Colonic mucosa (tissue), 4 donors: ENCODE results near the gene NTHL1. TPM values are rescaled to one million over a fixed set of nuclear protein-coding genes. Genes with fewer than 3 reads are reported as not detected.
A peak's percentile ranks its signal among the peaks of the same experiment; 100 is the strongest.

Experiments used
- DNase-seq: peaks from one replicate; pipeline ENCODE4 v3.0.0-alpha.2; 2020
- H3K27ac ChIP-seq: fragments of 200-600 bp; one replicate; pipeline ENCODE4 v1.8.0; 2021
- H3K27me3 ChIP-seq: fragments of 200-600 bp; one replicate; pipeline ENCODE4 v1.8.0; 2021
- H3K36me3 ChIP-seq: fragments of 200-600 bp; one replicate; pipeline ENCODE4 v1.8.0; 2021
- H3K4me1 ChIP-seq: fragments of 200-600 bp; one replicate; pipeline ENCODE4 v1.8.0; 2021; ENCODE audit warnings: mild to moderate bottlenecking
- H3K4me3 ChIP-seq: fragments of 200-600 bp; one replicate; pipeline ENCODE4 v1.8.0; 2021
- H3K9ac ChIP-seq, 2 donors: one replicate each; pipeline ENCODE4 v1.7.0; 2013; ENCODE audit warnings: control low read depth in 2 of 2, low read depth in 2 of 2, low read length in 2 of 2
- H3K9me3 ChIP-seq: fragments of 200-600 bp; one replicate; pipeline ENCODE4 v1.8.0; 2021
- CTCF ChIP-seq: fragments of 200-600 bp; IDR thresholded peaks from one replicate; pipeline ENCODE4 v1.8.0; 2022; ENCODE audit warnings: antibody characterized with exemption, mild to moderate bottlenecking
- intact Hi-C: fragments of 100-400 bp; cut with DNase I; formaldehyde crosslinking; loops from one replicate; pipeline ENCODE4 v1.14.1; 2022
- total RNA-seq, 2 donors: library from RNA; stranded (reverse); fragmentation: NEBNext Ultra II Directional in 1 of 2; extraction: Animal tissue kit (Norgen Biotek cat#: 25700) in 1 of 2; gene quantifications; one replicate each; pipeline ENCODE4 v1.2.1, GENCODE V29; 2021
- donor health status: healthy.
- donor health status: DM: no; HTN: no; CAD: no.
- donor health status: DM: no; HTN: no; CAD: no.

Gene NTHL1
- total RNA-seq, 2 donors from 2014 or later: 30.1 to 96.8 TPM

DNA sequence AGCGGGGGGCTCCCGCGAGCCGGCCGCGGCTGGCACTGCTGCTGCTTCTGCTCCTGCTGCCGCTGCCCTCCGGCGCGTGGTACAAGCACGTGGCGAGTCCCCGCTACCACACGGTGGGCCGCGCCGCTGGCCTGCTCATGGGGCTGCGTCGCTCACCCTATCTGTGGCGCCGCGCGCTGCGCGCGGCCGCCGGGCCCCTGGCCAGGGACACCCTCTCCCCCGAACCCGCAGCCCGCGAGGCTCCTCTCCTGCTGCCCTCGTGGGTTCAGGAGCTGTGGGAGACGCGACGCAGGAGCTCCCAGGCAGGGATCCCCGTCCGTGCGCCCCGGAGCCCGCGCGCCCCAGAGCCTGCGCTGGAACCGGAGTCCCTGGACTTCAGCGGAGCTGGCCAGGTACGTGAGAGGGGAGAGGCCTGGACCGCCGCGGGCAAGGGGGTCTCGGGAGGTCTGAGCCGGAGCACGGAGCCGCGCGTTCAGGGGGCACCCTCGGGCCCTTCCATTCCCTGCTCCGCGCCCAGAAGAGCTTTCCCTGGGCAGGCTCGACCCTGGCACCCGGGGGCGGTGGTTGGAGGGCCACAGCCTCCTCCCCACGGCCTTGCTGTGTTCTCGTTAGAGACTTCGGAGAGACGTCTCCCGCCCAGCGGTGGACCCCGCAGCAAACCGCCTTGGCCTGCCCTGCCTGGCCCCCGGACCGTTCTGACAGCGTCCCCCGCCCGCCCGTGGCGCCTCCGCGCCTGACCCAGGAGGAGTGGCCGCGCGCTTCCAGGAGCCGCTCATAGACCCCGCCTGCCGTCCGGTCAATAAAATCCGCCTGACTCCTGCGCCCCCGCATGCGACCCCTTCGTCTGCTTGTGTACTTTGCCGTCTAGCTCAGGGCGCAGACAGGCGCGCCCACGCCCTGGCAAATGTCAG, 27.5 kb downstream of the NTHL1 start:
- Histone ChIP-seq H3K27ac (no peak overlapping the region), H3K4me1 (peaks cover 12% of the 10 kb centered on the region), H3K9me3 (no peaks in the 10 kb centered on the region), H3K9ac (no peak overlapping the region), H3K27me3 (peaks cover 24% of the 10 kb centered on the region), H3K4me3 (no peak overlapping the region), H3K36me3 (no peaks in the 10 kb centered on the region)
- intact Hi-C loops: loop anchor here (5.0 to 10.0 kb wide), 2 partner anchors 65 to 122 kb away; no protein-coding TSS in a partner anchor
- TF ChIP-seq CTCF: no peak
- no peak for DNase-seq

DNA sequence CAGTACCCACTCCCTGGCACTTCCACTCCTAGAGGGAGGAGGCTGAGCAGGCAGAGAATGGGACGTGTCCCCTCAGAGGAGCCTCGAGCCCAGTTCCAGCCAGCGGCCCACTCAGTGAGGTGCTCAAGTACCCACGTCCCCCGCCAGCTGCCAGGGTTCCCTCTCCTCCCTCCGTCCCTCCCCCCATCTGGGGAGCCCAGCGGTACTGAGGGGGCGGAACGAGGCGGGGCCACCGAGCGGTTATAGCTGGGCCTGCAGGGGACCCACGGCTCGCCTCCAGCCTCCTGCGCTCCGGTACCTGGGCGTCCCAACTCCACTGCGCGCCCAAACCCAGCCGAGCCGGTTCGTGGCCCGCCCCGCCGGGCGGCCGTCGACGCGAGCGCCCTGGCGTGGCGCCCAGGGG, 28.1 kb downstream of the NTHL1 start, which contains the start of gene NPW:
TSS of gene NPW (plus strand) at position 268 of the 403 bp plus-strand sequence.
- intact Hi-C loops: no loop called here
- no peak within 1 kb of the TSS for H3K4me3 ChIP-seq
- no peak for TF ChIP-seq CTCF
- peaks cover 12% of the 10 kb centered on the region for H3K4me1 ChIP-seq
- no peak for DNase-seq
- no peaks in the 10 kb centered on the region for H3K9me3 ChIP-seq
- peaks cover 24% of the 10 kb centered on the region for H3K27me3 ChIP-seq
- no peak within 1 kb of the TSS for H3K27ac ChIP-seq
- H3K9ac ChIP-seq: no peak within 1 kb of the TSS
- H3K36me3 ChIP-seq: no peaks in the 10 kb centered on the region

GRCh38 chr16:2016407-2016922, 31.2 kb downstream of the NTHL1 start:
- no peak overlapping the region for H3K4me3 ChIP-seq
- H3K27ac ChIP-seq: peak overlapping the region; percentile 72
- no peak for DNase-seq
- intact Hi-C loops: no loop called here
- no peaks in the 10 kb centered on the region for H3K9me3 ChIP-seq
- peaks cover 23% of the 10 kb centered on the region for H3K27me3 ChIP-seq
- TF ChIP-seq CTCF: no peak
- no peak overlapping the region for H3K9ac ChIP-seq
- H3K36me3 ChIP-seq: no peaks in the 10 kb centered on the region
- peaks cover 10% of the 10 kb centered on the region for H3K4me1 ChIP-seq

DNA sequence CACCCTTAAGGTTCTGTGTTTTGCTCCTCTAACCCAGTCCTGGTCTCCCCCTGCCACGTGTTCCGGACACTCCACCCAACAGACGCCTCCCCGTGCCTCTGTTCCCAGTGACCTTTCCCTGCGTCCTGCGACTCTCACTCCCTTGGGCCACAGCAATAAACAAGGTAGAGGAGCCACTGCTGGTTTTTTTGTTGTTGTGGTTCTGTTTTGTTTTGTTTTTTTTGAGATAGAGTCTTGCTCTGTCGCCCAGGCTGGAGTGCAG, 31.8 kb downstream of the NTHL1 start:
- Histone ChIP-seq H3K27ac (peak overlapping the region; percentile 72), H3K4me1 (peaks cover 10% of the 10 kb centered on the region), H3K27me3 (peaks cover 17% of the 10 kb centered on the region), H3K36me3 (no peaks in the 10 kb centered on the region), H3K9ac (peak overlapping the region; percentile 56 to 82), H3K9me3 (no peaks in the 10 kb centered on the region), H3K4me3 (no peak overlapping the region)
- DNase-seq: no peak
- intact Hi-C loops: no loop called here
- no peak for TF ChIP-seq CTCF

DNA sequence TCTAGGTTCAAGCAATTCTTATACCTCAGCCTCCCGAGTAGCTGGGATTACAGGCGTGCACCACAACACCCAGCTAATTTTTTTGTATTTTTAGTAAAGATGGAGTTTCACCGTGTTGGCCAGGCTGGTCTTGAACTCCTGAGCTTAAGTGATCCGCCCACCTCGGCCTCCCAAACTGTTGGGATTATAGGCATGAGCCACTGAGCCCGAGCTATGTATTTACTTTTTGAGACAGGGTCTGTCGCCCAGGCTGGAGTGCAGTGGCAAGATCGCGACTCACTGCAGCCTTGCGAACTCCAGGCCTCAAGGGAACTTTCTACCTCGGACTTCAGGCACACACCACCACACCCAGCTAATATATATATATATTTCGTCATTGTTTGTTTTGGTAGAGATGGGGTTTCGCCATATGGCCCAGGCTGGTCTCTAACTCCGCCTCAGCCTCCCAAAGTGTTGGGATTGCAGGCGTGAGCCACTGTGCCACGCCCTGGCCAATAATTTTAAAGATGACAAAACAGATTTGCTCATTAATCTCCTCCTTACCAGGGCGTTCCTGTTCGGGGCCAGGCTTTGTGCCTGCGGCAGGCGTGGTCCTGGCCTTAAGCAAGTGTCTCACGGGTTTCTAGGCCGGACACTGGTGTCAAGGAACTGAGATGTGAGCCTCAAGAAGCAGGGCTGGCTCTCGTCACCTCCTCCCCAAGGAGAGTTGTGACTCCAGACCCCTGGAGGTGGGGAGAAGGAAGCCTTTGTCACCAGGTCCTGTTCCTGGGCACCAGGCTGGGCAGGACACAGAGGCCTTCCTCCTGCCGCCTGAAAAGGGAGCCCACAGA, 32.3 kb downstream of the NTHL1 start:
- peak overlapping the region; percentile 56 to 82 for H3K9ac ChIP-seq
- TF ChIP-seq CTCF: no peak

More for the DNA sequence above, 32.3 kb downstream of the NTHL1 start:
- Histone ChIP-seq H3K4me1 (peaks cover 7% of the 10 kb centered on the region), H3K9me3 (no peaks in the 10 kb centered on the region), H3K4me3 (no peak overlapping the region), H3K27ac (peak overlapping the region; percentile 72), H3K36me3 (no peaks in the 10 kb centered on the region), H3K27me3 (peaks cover 12% of the 10 kb centered on the region)
- DNase-seq: peak; percentile 80
- intact Hi-C loops: no loop called here
